Stomach (tissue), 9 donors: Measurements from ENCODE around the gene AFF1. TPM values are rescaled to one million over a fixed set of nuclear protein-coding genes. Genes with fewer than 3 reads are reported as not detected.

ENCODE experiments used
- DNase-seq, 2 donors: peaks; one replicate each; pipeline versions ENCODE4 v3.0.0 to v3.0.0-alpha.2; 2013 to 2019
- H3K27ac ChIP-seq, 5 donors: fragments of 200-600 bp in 4 of 5; sonication (generic) in 4 of 5; one replicate each; pipeline ENCODE4 v1.5.1; 2013 to 2019; ENCODE audit warnings: mild to moderate bottlenecking in 1 of 5, moderate library complexity in 1 of 5
- H3K27me3 ChIP-seq, 3 donors: fragments of 200-600 bp; sonication (generic); one replicate each; pipeline ENCODE4 v1.5.1; 2017 to 2019; ENCODE audit warnings: mixed run types in 1 of 3
- H3K36me3 ChIP-seq, 4 donors: fragments of 200-600 bp; sonication (generic); 1 replicate in 3 of 4; 2 replicates in 1 of 4; pipeline ENCODE4 v1.5.1; 2016 to 2019
- H3K4me1 ChIP-seq, 4 donors: fragments of 200-600 bp; sonication (generic); one replicate each; pipeline ENCODE4 v1.5.1; 2016 to 2019
- H3K4me3 ChIP-seq, 4 donors: fragments of 200-600 bp; sonication (generic) in 3 of 4; one replicate each; pipeline ENCODE4 v1.5.1; 2016 to 2019; ENCODE audit warnings: mild to moderate bottlenecking in 1 of 4
- H3K9me3 ChIP-seq, 4 donors: fragments of 200-600 bp; sonication (generic); one replicate each; pipeline ENCODE4 v1.5.1; 2016 to 2019
- CTCF ChIP-seq, 7 experiments: fragments of 450-650 bp in 4 of 7; fragments of 200-600 bp in 3 of 7; sonication (generic) in 3 of 7; IDR thresholded peaks; one replicate each; pipeline ENCODE4 v1.5.1; 2016 to 2019; ENCODE audit warnings: antibody characterized with exemption in 7 of 7, control low read depth in 2 of 7, mild to moderate bottlenecking in 1 of 7
- EP300 ChIP-seq: sonication (generic); formaldehyde crosslinking; IDR thresholded peaks from one replicate; pipeline ENCODE4 v1.6.1; 2017; ENCODE audit warnings: antibody characterized with exemption
- POLR2A ChIP-seq, 4 donors: fragments of 450-650 bp; IDR thresholded peaks; one replicate each; pipeline ENCODE4 v1.6.1; 2016; ENCODE audit warnings: antibody characterized with exemption in 4 of 4, control low read depth in 2 of 4, mild to moderate bottlenecking in 1 of 4, moderate library complexity in 1 of 4
- POLR2AphosphoS5 ChIP-seq, 3 donors: sonication (generic); formaldehyde crosslinking; IDR thresholded peaks; one replicate each; pipeline ENCODE4 v1.6.1; 2016; ENCODE audit warnings: antibody characterized with exemption in 3 of 3
- WGBS, 5 donors: extraction: QIAGEN DNeasy Blood & Tissue Kit in 3 of 5; methylation state at CpG; one replicate each; pipeline versions ENCODE4 v1.1.5 to v1.1.7; 2013 to 2018; 5-methylcytosine and 5-hydroxymethylcytosine counted together
- intact Hi-C: fragments of 100-400 bp; cut with DNase I; formaldehyde crosslinking; loops from one replicate; pipeline ENCODE4 v1.15.1; 2023; ENCODE audit warnings: low total_unique reads
- polyA plus RNA-seq, 3 donors: library from polyadenylated mRNA; stranded (reverse); fragments of 200-250 nt; gene quantifications; one replicate each; pipeline ENCODE4 v1.2.3, GENCODE V29; 2013
- total RNA-seq, 5 donors: library from RNA; depleted of rRNA; stranded (reverse); fragments of >200 nt; gene quantifications; one replicate each; pipeline versions ENCODE4 v1.1.0 to v1.2.3, GENCODE V29; 2014 to 2016
- donor health status: healthy with polysubstance abuse.
- donor health status: Bipolar disorder and iron deficiency.
- donor health status: healthy.

Gene AFF1
- total and polyA plus RNA-seq, 8 donors, result 6.9 to 177 (median 59.1) TPM

- intact Hi-C loops, result no loop called here
Observed at GRCh38 chr4:87185146-87185870, 250.5 kb downstream of the AFF1 start.

GRCh38 chr4:87188048-87188447 lies 253.2 kb downstream of the AFF1 start:
- intact Hi-C loops, result no loop called here
- peak in 1 of 2 donors; percentile 53 for DNase-seq
- TF ChIP-seq POLR2A (IDR thresholded peaks at IDR 0.05) (no peak), POLR2AphosphoS5 (IDR thresholded peaks at IDR 0.05) (no peak), EP300 (no peak), CTCF (IDR thresholded peaks at IDR 0.05) (no peak)
- no peaks in the 10 kb centered on the region for H3K9me3 ChIP-seq
- no peaks in the 10 kb centered on the region for H3K27me3 ChIP-seq
- H3K4me3 ChIP-seq, result no peak overlapping the region
- WGBS, 5 donors, result 26 to 49% (median 42%) methylated on average over 2 of the region's 2 CpGs
- H3K27ac ChIP-seq, result no peak overlapping the region
- H3K36me3 ChIP-seq, result peaks cover 0 to 4% (median 0%) of the 10 kb centered on the region in 4 donors
- H3K4me1 ChIP-seq, result peaks cover 0 to 6% (median 2%) of the 10 kb centered on the region in 4 donors

More at GRCh38 chr4:87185146-87185870, 250.5 kb downstream of the AFF1 start:
- WGBS, 5 donors, result 79 to 91% (median 87%) methylated on average over 5 of the region's 5 CpGs
- Histone ChIP-seq H3K36me3 (no peaks in the 10 kb centered on the region), H3K4me1 (peaks cover 0 to 6% (median 2%) of the 10 kb centered on the region in 4 donors), H3K4me3 (no peak overlapping the region), H3K27me3 (no peaks in the 10 kb centered on the region), H3K9me3 (no peaks in the 10 kb centered on the region), H3K27ac (no peak overlapping the region)
- no peak for TF ChIP-seq CTCF (IDR thresholded peaks at IDR 0.05)
- TF ChIP-seq POLR2AphosphoS5 (IDR thresholded peaks at IDR 0.05), result no peak
- TF ChIP-seq POLR2A (IDR thresholded peaks at IDR 0.05), result no peak
- no peak for TF ChIP-seq EP300
- DNase-seq, result no peak

- 88 to 97% (median 92%) methylated on average over 7 of the region's 7 CpGs for WGBS, 5 donors
- TF ChIP-seq POLR2AphosphoS5 (IDR thresholded peaks at IDR 0.05) (no peak), CTCF (IDR thresholded peaks at IDR 0.05) (no peak), POLR2A (IDR thresholded peaks at IDR 0.05) (no peak), EP300 (no peak)
- no peak overlapping the region for H3K27ac ChIP-seq
- intact Hi-C loops, result no loop called here
- DNase-seq, result no peak
- peaks cover 0 to 4% (median 0%) of the 10 kb centered on the region in 4 donors for H3K36me3 ChIP-seq
- H3K27me3 ChIP-seq, result no peaks in the 10 kb centered on the region
- peaks cover 0 to 6% (median 2%) of the 10 kb centered on the region in 4 donors for H3K4me1 ChIP-seq
- H3K4me3 ChIP-seq, result no peak overlapping the region
- no peaks in the 10 kb centered on the region for H3K9me3 ChIP-seq
Observed at GRCh38 chr4:87188932-87189331, 254.1 kb downstream of the AFF1 start.

Other genes starting within 250 kb of the AFF1 start
- gene SLC10A6, start 85.6 kb upstream of the AFF1 start, total RNA-seq, result 1 to 10 TPM in 2 of 5 donors, not detected in 3; 1.5 to 7.6 TPM
- under 1 TPM in 1 of 3 donors, not detected in 2; 0.48 TPM for gene SLC10A6, start 85.6 kb upstream of the AFF1 start, polyA plus RNA-seq
- gene C4orf36, start 42.6 kb upstream of the AFF1 start, total RNA-seq, result 1 to 10 TPM in 1 of 5 donors, not detected in 4; 3.1 TPM
- gene C4orf36, start 42.6 kb upstream of the AFF1 start, polyA plus RNA-seq, result 1 to 10 TPM in 1 of 3 donors, not detected in 2; 1.7 TPM